DLD1 (cell line): ENCODE data around the gene PPP2CA.

Source experiments
- in situ Hi-C: cut with HindIII; loops from 2 replicates; pipeline ENCODE4 v1.10.0; 2017; ENCODE audit warnings: low sequenced_read_pairs

Gene PPP2CA

DNA sequence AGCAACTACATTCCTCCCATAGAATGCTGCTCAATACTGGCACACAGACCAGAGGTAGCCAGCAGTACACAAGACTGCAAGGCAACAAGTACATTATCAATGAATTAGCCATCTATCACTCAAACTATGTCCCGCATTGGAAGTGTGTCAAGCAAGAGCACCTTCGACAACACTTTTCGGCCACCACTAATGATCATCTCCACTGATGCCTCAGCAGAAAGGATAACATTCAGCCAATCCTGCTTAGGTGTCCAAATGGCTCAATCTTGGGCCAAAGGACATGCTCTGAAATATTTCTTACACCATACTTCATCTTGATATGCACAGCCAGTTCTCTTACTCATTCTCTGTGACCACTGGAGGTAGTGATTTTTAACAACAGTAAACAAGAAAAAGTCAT, 74.2 kb downstream of the PPP2CA start:
- in situ Hi-C loops: loop anchor here (10.0 kb wide), 2 partner anchors 107 to 167 kb away; no protein-coding TSS in a partner anchor

DNA sequence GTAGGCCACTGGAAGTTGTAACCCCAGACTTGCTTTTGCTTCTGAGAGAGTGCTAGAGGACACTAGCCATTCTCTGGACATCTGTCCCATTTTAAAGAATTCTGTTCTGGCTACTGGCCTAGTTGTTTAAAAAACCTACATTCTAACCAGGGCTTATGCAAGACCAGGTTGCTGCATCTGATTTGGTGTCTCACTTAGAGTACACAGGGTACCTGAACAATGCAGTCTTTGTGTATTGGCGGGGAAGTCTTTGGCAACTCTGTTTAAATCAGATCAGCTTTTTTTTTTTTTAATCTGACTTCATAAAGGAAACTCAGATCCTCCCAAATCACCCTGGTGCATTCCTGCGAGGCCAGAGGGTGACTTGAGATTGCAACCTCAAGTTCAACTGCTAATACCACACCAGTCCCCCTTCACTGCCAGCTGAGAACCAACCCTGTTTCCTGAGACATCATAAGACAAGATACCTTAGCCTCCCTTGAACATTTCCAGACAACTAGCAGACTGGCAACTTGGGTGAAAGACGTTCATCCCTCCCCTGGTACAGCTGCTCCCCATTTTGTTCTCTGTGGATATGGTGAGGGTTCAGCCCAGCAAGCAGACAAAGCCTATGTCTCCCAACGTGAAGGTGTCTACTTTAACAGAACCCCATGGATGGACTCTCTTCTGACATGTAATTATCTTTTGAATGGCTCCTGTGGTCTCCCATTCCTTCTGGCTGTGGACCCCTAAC, 76.1 kb downstream of the PPP2CA start:
- in situ Hi-C loops: loop anchor here (10.0 kb wide), 2 partner anchors 105 to 165 kb away; no protein-coding TSS in a partner anchor

DNA sequence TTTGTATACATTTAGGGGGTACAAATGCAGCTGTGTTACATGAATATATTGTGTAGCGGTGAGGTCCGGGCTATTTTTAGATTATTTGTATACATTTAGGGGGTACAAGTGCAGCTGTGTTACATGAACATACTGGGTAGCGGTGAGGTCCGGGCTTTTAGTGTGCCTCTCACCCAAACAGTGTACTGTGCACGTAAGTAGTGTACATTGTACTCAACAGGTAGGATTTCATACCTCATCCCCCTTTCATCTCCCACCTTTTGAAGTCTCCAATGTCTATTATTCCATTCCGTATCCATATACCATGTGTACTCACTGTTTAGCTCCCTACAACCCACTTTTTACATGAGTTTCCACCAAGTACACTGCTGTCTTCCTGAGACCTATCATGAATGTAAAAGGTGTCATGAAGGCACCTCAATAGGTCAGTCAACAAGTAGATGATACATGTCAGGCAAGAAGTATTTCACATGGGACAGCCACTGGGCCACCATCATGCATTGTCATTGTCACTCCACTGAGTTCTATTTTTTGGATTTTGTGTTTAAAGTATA, 76.8 kb downstream of the PPP2CA start:
- in situ Hi-C loops: no loop called here

DNA sequence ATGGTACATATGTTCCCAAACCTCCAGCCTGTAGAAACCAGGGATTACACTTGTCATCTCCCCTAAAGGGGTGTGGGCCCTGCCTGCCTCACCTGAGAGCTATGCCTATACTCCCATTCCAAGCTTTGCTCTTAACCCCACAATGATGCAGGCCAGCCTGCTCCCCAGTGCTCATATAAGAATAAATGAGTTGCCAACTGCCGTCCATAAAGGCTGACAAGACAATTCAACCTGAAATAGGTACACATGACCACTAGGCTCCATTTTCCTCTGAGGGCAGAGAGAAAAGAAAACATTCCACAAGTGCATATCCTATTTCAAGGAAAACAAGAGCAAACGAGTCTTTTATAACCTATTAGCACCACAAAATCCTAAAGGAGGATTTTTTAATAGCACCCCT, 77.6 kb downstream of the PPP2CA start:
- in situ Hi-C loops: no loop called here

DNA sequence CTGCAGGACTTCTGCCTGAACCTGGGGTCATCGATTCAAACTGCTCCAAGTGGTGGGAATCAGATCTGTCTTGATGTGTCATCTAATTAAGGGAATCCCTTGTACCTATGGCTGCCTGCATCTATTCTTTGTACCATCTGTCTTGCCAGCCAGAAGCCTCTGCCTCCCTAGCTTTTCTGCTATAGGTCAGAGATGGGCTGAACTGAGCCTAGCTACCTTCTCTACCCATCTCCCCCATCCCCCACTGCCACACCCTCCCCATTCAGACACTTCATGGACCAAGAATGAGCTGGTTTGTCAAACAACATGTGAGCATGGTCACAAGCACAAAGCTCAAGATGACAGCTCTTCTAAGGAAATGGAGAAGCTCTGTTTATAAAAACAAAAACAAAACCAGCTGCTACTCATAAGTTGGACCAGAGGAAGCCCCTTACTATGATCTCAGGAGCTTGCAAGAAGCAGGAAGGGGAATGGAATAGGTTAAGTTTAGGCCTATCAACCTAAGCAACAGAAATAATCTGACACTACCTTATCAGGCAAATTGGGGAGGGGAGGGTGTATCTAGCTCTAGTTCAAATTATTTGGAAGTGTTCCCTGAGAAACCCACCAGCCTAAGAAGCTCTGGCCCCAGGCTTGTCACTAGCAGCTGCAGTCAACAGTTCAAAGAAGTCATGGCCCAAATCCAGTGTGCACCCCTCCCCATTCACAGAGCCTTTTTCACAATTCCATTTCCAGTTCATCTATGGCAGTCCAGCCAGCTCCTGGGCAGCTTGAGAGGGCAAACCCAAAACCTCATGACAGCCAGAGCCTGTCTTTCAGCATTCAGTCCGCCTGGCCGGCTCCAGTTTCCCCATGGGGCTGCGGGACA, 79.0 kb downstream of the PPP2CA start:
- in situ Hi-C loops: no loop called here

DNA sequence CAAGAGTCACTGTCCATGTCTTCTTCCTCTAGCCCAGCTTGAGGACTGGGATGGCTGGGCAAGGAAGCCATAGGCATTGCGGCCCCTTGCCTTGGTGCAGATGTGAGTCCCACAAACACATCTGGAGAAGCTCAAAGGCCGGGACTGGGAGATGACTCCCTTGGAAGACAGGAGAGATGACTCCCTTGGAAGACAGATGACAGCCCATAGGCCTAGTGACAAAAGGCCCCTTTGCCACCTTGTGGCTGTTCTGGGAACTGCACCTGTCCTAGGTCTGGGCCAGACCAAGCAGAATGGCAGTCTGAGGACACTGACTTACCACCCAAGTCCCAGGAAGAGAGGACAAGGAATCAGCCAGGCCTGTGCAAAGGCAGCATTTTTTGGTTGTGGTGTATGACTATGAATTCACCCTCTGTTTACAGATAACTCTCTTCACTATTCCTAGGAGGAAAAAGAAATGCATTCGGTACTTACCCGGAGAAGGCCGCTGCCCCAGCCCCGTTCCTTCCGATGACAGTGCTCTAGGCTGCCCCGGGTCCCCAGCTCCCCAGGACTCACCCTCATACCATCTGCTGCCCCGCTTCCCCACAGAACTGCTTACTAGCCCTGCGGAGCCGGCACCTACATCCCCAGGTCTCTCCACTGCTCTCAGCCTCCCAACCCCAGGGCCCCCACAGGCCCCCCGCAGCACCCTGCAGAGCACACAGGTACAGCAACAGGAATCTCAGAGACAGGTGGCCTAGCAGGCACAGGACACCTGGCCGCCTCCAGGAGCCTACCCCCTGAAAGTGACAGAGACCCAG, 79.9 kb downstream of the PPP2CA start:
- in situ Hi-C loops: no loop called here

DNA sequence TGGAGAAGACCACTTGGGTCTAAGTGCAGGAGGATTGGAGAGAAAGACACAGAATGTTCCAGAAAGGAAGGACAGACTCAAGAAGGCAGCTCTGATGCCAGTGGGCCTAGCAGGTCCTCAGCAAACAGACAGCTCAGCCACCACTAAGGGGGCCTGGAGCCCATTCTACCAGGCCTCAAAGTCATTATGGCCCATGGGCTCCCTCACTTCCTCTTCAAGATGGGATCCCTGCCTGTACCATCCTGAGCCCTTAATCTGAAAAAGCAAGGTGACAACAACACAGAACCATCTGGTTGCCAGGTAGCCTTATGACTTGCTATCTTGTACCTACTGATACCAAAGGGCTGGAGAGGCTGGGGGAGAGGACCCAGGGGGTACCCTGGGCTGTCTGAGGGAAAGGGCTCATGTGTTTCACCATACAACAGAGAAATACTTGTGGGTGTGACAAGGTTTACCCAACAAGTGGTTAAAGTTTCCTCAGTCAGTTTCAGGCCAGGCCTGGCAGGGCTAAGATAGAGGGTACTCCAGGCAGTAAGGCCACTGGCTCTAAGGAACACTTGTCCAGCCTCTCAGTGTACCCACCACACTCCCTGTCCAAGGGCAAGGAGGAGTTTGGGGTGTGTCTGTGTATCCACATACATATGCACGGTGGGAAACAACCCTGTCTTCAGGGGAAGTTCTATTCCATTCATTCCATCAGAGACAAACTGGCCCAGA, 80.7 kb downstream of the PPP2CA start:
- in situ Hi-C loops: no loop called here
